ENCODE measurements around the gene PTGES.

PTGES gene

GRCh38 chr9:129719135-129719534, 33.7 kb downstream of the PTGES start:
- no peak for DNase-seq (ENCODE audit: low read depth, low spot score)

GRCh38 chr9:129718647-129719046, 34.2 kb downstream of the PTGES start:
- DNase-seq (ENCODE audit: low read depth, low spot score) = no peak

- no peak for DNase-seq (ENCODE audit: low read depth, low spot score)
Observed at GRCh38 chr9:129717991-129718390, 34.9 kb downstream of the PTGES start.

GRCh38 chr9:129716091-129716490, 36.8 kb downstream of the PTGES start:
- no peak for DNase-seq (ENCODE audit: low read depth, low spot score)

GRCh38 chr9:129714511-129715061, 38.3 kb downstream of the PTGES start:
- DNase-seq (ENCODE audit: low read depth, low spot score) = no peak

- no peak for DNase-seq (ENCODE audit: low read depth, low spot score)
Observed at GRCh38 chr9:129713402-129713679, 39.5 kb downstream of the PTGES start.

- no peak for DNase-seq (ENCODE audit: low read depth, low spot score)
Observed at GRCh38 chr9:129712634-129713401, 40.0 kb downstream of the PTGES start.

GRCh38 chr9:129710169-129710453, 42.7 kb downstream of the PTGES start:
- DNase-seq (ENCODE audit: low read depth, low spot score) = no peak

- no peak for DNase-seq (ENCODE audit: low read depth, low spot score)
Observed at GRCh38 chr9:129709438-129710168, 43.2 kb downstream of the PTGES start.

GRCh38 chr9:129708793-129709192, 44.0 kb downstream of the PTGES start:
- no peak for DNase-seq (ENCODE audit: low read depth, low spot score)

GRCh38 chr9:129704807-129705206, 48.0 kb downstream of the PTGES start:
- DNase-seq (ENCODE audit: low read depth, low spot score) = no peak

- DNase-seq (ENCODE audit: low read depth, low spot score) = no peak
Observed at GRCh38 chr9:129703667-129704355, 49.0 kb downstream of the PTGES start.

- no peak for DNase-seq (ENCODE audit: low read depth, low spot score)
Observed at GRCh38 chr9:129702589-129703520, 50.0 kb downstream of the PTGES start.

GRCh38 chr9:129701549-129701948, 51.3 kb downstream of the PTGES start:
- DNase-seq (ENCODE audit: low read depth, low spot score) = no peak

- no peak for DNase-seq (ENCODE audit: low read depth, low spot score)
Observed at GRCh38 chr9:129701054-129701453, 51.8 kb downstream of the PTGES start.

- DNase-seq (ENCODE audit: low read depth, low spot score) = no peak
Observed at GRCh38 chr9:129698254-129698757, 54.5 kb downstream of the PTGES start.

GRCh38 chr9:129697656-129698253, 55.1 kb downstream of the PTGES start:
- peak; percentile 21 for DNase-seq (ENCODE audit: low read depth, low spot score)

GRCh38 chr9:129696944-129697655, 55.7 kb downstream of the PTGES start:
- no peak for DNase-seq (ENCODE audit: low read depth, low spot score)

- no peak for DNase-seq (ENCODE audit: low read depth, low spot score)
Observed at GRCh38 chr9:129695870-129696269, 57.0 kb downstream of the PTGES start.

GRCh38 chr9:129694243-129694646, 58.6 kb downstream of the PTGES start:
- DNase-seq (ENCODE audit: low read depth, low spot score) = no peak

Data from activated naive CD8-positive, alpha-beta T cell treated with anti-CD3 and anti-CD28 coated beads, Interleukin-2, amount 50 U/mL, for 16 hours (primary cell).